HG02852 (cell line): ENCODE data around the gene PPM1H.
"Not testable (repeated sequence)": the region's sequence is repeated elsewhere in the genome, so short reads cannot be mapped to it uniquely, and the experiment has no call there.

Experiments used
- ATAC-seq: cut with Tn5 transposase; IDR thresholded peaks from one replicate; pipeline ENCODE4 v1.9.1; 2021; ENCODE audit warnings: mild to moderate bottlenecking, moderate library complexity; ENCODE audit not compliant: unreplicated experiment

The PPM1H gene

GRCh38 chr12:62694116-62694515, 240.8 kb downstream of the PPM1H start:
- ATAC-seq = no peak

GRCh38 chr12:62693376-62694050, 241.4 kb downstream of the PPM1H start:
- no peak for ATAC-seq

GRCh38 chr12:62692884-62693283, 242.1 kb downstream of the PPM1H start:
- no peak for ATAC-seq

GRCh38 chr12:62691309-62691708, 243.6 kb downstream of the PPM1H start:
- no peak for ATAC-seq

GRCh38 chr12:62689042-62689839, 245.7 kb downstream of the PPM1H start:
- ATAC-seq = no peak

GRCh38 chr12:62686938-62687337, 248.0 kb downstream of the PPM1H start:
- ATAC-seq = no peak

- ATAC-seq = no peak
These were observed 250.2 kb downstream of the PPM1H start for GRCh38 chr12:62684570-62685295.

GRCh38 chr12:62683776-62684569, 251.0 kb downstream of the PPM1H start:
- ATAC-seq = no peak

- no peak for ATAC-seq
These were observed 253.6 kb downstream of the PPM1H start for GRCh38 chr12:62681306-62681705.

GRCh38 chr12:62679608-62680007, 255.3 kb downstream of the PPM1H start:
- ATAC-seq = no peak

- no peak for ATAC-seq
These were observed 257.6 kb downstream of the PPM1H start for GRCh38 chr12:62677355-62677754.

GRCh38 chr12:62676521-62677307, 258.2 kb downstream of the PPM1H start:
- ATAC-seq = no peak

GRCh38 chr12:62673028-62673815, 261.7 kb downstream of the PPM1H start:
- no peak for ATAC-seq

GRCh38 chr12:62670986-62671720, 263.8 kb downstream of the PPM1H start:
- ATAC-seq = no peak

GRCh38 chr12:62668782-62669181, 266.2 kb downstream of the PPM1H start:
- no peak for ATAC-seq

GRCh38 chr12:62664951-62665350, 270.0 kb downstream of the PPM1H start:
- ATAC-seq = not testable (repeated sequence)

GRCh38 chr12:62660756-62661155, 274.2 kb downstream of the PPM1H start:
- no peak for ATAC-seq

GRCh38 chr12:62659453-62660295, 275.3 kb downstream of the PPM1H start:
- no peak for ATAC-seq
